ENCODE results near the gene CASKIN2. TPM values are rescaled to one million over a fixed set of nuclear protein-coding genes. Genes with fewer than 3 reads are reported as not detected.
A peak's percentile ranks its signal among the peaks of the same experiment; 100 is the strongest.

Gene CASKIN2
- total RNA-seq, 1 donor from 2014 or later, result 34.3 TPM

GRCh38 chr17:75493476-75494129 is 21.7 kb downstream of the CASKIN2 start:
- Histone ChIP-seq H3K36me3 (peaks cover 74% of the 10 kb centered on the region), H3K27me3 (ENCODE audit: low read depth) (no peaks in the 10 kb centered on the region), H3K9me3 (replicated peaks) (no peaks in the 10 kb centered on the region), H3K4me3 (no peak overlapping the region), H3K27ac (replicated peaks) (no peak overlapping the region), H3K4me1 (peaks cover 40% of the 10 kb centered on the region)
- no peak for TF ChIP-seq CTCF (IDR thresholded peaks at IDR 0.05; ENCODE audit: borderline replicate concordance)
- DNase-seq, result no peak
- intact Hi-C loops (cut with micrococcal nuclease), result no loop called here

GRCh38 chr17:75492555-75493168 is 22.7 kb downstream of the CASKIN2 start:
- peaks cover 40% of the 10 kb centered on the region for H3K4me1 ChIP-seq
- intact Hi-C loops (cut with micrococcal nuclease), result no loop called here
- TF ChIP-seq CTCF (IDR thresholded peaks at IDR 0.05; ENCODE audit: borderline replicate concordance), result no peak
- H3K27ac ChIP-seq (replicated peaks), result no peak overlapping the region
- no peaks in the 10 kb centered on the region for H3K27me3 ChIP-seq (ENCODE audit: low read depth)
- H3K36me3 ChIP-seq, result peaks cover 65% of the 10 kb centered on the region
- no peaks in the 10 kb centered on the region for H3K9me3 ChIP-seq (replicated peaks)
- no peak for DNase-seq
- no peak overlapping the region for H3K4me3 ChIP-seq

- Histone ChIP-seq H3K4me1 (peaks cover 47% of the 10 kb centered on the region), H3K36me3 (peaks cover 55% of the 10 kb centered on the region), H3K4me3 (no peak overlapping the region), H3K9me3 (replicated peaks) (no peaks in the 10 kb centered on the region), H3K27ac (replicated peaks) (no peak overlapping the region), H3K27me3 (ENCODE audit: low read depth) (no peaks in the 10 kb centered on the region)
- intact Hi-C loops (cut with micrococcal nuclease), result no loop called here
- no peak for DNase-seq
- TF ChIP-seq CTCF (IDR thresholded peaks at IDR 0.05; ENCODE audit: borderline replicate concordance), result no peak
Observed at GRCh38 chr17:75491680-75492079, 23.7 kb downstream of the CASKIN2 start.

- H3K27me3 ChIP-seq (ENCODE audit: low read depth), result no peaks in the 10 kb centered on the region
- no peak overlapping the region for H3K4me3 ChIP-seq
- H3K36me3 ChIP-seq, result peaks cover 49% of the 10 kb centered on the region
- peak overlapping the region; percentile 56 for H3K27ac ChIP-seq (replicated peaks)
- H3K9me3 ChIP-seq (replicated peaks), result no peaks in the 10 kb centered on the region
- intact Hi-C loops (cut with micrococcal nuclease), result no loop called here
- H3K4me1 ChIP-seq, result peaks cover 52% of the 10 kb centered on the region
- no peak for DNase-seq
- TF ChIP-seq CTCF (IDR thresholded peaks at IDR 0.05; ENCODE audit: borderline replicate concordance), result no peak
Observed at GRCh38 chr17:75490953-75491649, 24.2 kb downstream of the CASKIN2 start.

- peaks cover 61% of the 10 kb centered on the region for H3K4me1 ChIP-seq
- intact Hi-C loops (cut with micrococcal nuclease), result no loop called here
- H3K27ac ChIP-seq (replicated peaks), result peak overlapping the region; percentile 56
- DNase-seq, result no peak
- no peak overlapping the region for H3K4me3 ChIP-seq
- H3K9me3 ChIP-seq (replicated peaks), result no peaks in the 10 kb centered on the region
- peaks cover 41% of the 10 kb centered on the region for H3K36me3 ChIP-seq
- TF ChIP-seq CTCF (IDR thresholded peaks at IDR 0.05; ENCODE audit: borderline replicate concordance), result no peak
- no peaks in the 10 kb centered on the region for H3K27me3 ChIP-seq (ENCODE audit: low read depth)
Observed at GRCh38 chr17:75490173-75490743, 25.1 kb downstream of the CASKIN2 start.
